ENCODE measurements around the gene ZNF385B.

The ZNF385B gene

DNA sequence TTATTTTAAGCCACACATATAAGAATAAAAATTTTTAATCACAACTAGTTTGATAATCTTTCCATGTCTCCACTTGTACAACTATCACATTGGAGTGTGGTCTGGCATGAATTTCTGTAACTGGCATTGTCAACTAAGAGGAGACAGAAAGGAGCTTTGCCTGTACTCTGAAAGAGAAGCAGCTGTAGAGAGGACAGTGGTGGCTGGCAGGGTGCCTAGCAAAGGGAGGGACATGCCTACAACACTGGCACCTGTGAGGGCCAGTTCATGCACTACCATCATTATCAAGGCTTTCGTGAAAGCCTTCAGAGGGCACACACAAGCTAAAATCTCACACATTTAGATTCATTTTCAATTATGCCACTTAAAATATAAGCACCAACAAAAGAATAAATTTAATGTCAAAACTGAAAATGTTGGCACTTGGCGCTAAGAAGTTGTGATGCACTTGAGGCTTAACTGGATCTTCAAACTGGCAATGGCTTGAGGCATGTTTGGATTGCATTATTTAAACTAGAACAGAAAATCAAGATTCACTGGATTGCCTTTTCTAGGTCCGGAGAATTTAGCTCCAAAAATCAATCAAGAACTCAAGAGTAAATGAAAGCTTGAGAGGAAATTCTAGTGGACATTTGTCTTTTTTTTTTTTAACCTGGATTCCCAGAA lies 238.6 kb downstream of the ZNF385B start:
- no peak for DNase-seq (ENCODE audit: low spot score)

DNA sequence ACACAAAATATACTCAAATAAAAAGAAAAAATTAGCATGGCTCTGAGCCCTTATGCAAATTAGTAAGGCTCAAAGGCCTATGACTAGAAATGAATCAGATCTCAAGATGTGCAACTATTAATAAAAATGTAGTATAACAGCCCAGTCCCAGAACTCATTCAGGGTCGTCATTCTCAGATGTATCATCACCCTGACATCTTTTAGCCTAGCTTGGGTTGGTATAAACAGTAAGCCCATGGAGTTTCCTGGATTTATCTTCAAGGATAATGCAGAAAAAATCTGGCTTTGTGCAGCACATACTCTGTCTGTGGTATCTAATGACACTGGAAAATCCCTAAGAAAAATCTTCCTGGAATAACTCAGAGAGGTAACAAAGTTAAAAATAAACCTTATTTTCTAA lies 239.3 kb downstream of the ZNF385B start:
- peak; percentile 19 for DNase-seq (ENCODE audit: low spot score)

DNA sequence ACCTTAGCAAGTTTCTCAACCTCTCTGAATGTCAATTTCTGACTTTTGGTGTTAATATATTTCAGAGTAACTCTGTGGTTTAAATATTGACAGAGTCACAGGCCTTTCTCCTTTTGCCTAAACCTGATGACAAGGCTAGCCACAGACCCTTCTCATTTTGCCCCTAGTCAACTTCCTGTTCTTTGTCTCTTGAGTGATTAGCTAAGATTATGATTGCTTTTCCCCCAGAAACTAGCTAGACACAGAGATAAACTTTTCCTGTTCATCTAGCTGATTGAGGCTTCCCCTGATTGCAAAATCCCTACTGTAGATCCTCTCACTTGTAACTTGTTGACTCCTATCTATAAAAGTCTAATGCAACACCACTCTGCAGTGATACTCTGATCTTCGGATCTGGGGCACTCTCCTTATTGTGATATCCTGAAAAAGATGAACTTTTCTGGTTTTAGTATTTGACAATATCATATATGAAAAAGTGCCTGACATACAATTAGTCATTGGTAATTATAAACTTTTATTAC lies 241.4 kb downstream of the ZNF385B start:
- no peak for DNase-seq (ENCODE audit: low spot score)

DNA sequence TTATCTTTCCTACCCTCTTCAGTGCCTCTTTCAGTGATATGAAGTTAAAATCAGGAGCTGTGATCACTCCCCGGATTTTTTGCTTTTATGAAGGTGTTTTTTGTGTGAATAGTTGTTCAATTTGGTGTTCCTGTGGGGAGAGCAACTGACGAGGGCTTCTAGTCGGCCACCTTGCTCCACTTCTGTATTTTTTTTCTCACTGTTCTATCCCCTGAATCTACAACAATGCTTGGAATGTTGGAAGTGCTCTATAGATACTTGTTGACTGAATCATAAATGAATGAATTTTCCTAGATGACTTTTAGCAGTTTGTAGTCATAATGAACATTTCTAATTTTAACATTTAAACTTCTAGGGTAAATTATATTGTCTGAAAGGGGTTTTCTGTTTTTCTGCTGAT lies 247.3 kb downstream of the ZNF385B start:
- DNase-seq (ENCODE audit: low spot score) = peak; percentile 24

DNA sequence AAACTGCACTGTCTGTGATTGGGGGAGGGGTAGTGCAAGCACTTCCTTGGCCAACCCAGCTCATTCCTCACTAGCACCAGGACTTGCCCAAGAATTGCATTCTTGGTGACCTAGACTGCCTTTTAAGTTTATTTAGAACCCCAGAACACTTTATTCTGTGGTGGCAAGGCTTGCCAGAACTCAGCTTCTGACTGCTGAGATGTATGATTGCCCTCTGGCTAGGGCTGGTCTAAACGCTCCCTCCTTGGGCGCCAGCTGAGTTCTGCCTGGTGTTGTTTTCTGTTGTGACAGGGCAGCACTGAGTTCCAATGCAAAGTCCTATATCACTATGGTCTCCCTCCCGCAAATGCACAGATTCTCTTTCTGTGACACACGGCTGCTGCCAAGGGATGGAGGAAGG lies 247.7 kb downstream of the ZNF385B start:
- peak; percentile 54 for DNase-seq (ENCODE audit: low spot score)

DNA sequence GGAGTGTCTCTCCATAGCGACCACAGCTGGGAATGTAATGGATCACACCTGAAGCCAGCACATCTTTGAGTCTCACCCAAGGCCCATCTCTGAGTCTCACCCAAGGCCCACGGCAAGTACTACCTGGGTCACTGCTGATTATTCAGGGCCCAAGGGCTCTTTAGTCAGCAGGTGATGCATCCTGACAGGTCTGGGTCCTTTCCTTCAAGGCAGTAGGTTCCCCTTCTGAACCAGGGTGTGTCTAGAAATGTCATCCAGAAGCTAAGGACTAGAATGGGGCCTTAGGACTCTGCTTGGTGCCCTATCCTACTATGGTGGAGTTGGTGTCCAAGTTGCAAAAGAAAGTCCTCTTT lies 248.1 kb downstream of the ZNF385B start:
- DNase-seq (ENCODE audit: low spot score) = no peak

DNA sequence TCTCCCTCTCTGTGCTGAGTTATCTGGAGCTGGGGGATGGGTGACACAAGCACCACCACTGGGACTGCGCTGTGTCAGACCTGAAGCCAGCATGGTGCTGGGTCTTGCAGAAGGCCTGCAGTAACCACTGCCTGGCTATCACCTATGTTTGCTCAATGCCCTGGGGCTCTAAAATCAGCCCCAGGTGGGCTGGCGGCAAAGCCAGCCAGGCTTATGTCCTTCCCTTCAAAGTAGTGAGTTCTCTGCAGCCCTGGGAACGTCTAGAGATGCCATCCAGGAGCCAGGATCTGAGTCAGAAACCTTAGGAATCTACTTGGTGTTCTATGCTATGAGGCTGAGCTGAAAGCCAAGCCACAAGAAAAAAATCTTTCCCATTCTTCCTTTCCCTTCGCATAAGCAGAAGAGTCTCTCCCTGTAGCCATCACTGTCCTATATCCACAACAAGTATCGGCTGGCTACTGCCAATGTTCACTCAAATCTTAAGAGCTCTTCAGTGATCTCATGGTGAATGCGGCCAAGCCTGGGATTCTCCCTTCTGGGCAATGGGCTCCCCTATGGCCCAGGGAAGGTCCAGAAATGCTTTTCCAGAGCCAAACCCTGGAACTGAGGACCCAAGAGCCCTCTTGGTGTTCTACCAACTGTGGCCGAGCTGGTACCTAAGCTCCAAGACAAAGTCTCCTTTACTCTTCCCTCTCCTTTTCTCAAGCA lies 248.7 kb downstream of the ZNF385B start:
- no peak for DNase-seq (ENCODE audit: low spot score)

DNA sequence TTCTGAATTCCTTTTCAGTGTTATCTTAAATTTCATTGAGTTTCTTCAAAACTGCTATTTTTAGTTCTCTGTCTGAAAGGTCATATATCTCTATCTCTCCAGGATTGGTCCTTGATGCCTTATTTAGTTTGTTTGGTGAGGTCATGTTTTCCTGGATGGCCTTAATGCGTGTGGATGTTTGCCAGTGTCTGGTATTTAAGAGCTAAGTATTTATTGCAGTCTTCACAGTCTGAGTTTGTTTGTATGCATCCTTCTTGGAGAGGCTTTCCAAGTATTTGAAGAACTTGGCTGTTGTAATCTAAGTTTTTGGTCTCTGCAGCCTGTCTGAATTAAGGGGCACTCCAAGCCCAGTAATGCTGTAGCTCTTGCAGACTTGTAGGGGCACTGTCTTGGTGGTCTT lies 249.3 kb downstream of the ZNF385B start:
- peak; percentile 35 for DNase-seq (ENCODE audit: low spot score)

DNA sequence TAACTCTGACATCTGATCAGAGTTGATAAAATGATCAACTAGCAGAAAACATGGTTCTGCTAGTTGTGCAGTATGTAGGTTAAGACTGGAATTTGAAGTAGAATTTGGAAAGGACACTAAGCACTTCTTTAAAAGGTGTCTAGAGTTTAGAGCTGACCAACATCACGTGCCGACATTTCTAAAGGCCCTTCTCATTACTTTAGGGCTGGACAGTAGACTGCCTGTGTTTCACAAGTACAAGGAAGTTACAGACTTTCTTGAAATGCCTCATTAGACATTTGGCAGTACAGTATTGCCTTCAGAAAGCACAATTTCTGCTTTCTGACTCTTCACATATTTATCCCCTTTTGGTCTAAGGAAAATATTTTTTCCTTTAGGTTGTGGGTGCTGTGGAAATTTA lies 255.3 kb downstream of the ZNF385B start:
- DNase-seq (ENCODE audit: low spot score) = no peak

DNA sequence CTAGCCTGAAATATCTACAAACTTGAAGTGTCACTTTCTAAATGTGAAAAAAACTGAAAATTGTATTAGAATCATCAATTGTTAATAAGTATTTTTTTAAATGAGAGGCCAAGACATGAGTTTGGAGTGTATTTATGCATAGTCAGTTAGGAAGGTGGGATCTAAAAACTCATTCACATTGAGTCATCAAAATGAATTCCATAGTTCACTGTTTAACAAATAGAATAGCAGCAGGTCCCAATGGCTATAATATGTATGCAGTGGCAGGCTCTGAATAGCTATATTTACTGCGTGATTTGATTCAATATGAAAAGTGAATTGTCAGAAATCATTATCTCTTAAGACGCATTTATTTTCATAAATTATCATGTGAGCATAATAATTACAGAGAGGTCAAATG lies 256.1 kb downstream of the ZNF385B start:
- no peak for DNase-seq (ENCODE audit: low spot score)

DNA sequence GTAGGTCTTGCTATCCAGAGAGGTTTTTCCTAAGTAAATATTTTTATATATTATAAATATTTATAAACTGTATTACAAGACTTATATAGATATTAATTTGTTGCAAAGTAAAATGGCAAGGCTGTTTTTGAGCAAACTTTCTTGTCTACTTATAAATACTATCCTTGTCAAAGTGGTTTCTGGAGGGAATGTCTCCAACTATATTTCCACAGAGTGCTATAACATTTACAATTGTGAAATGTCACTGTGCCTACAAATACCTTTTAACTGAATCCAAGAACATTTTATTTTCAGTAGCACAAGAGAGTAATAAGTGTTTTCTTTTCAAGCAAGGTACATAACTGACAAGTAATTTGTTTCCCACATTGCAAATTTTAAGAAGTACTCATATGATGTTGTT lies 256.8 kb downstream of the ZNF385B start:
- no peak for DNase-seq (ENCODE audit: low spot score)

DNA sequence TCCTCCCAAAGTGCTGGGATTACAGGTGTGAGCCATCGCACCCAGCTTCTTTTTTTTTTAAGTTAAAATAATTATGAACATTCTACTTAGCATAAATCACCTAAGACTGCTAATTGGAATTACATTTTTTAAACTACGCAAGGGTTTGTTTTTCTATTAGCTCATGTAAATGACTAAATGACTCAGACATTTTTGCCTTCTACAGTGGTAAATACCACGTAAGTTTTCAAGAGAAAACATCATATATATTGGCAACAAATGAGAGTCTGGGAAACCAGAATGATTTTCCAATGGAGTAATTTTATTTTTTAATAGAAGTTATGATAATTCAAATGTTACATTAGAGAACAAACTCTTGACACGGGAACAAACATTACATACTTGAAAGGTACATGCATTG lies 259.0 kb downstream of the ZNF385B start:
- DNase-seq (ENCODE audit: low spot score) = no peak

DNA sequence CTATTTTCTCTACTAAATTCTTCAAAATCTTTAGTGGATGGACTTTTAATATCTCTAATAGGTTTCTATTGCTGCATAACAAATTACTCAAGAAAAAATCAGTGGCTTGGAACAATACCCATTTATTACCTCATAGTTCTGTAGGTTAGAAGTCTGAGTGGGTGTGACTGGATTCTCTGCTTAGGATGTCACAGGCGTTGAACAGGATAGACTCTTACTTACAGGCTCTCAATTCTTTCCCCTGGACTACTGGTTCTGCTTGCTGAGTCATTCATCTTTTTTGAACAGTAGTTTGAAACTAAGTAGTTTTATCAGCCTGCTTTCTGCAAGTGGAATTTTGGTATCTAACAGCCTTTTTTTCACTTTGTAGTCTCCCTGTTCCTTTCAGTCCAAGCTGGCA lies 265.4 kb downstream of the ZNF385B start:
- DNase-seq (ENCODE audit: low spot score) = peak; percentile 15

DNA sequence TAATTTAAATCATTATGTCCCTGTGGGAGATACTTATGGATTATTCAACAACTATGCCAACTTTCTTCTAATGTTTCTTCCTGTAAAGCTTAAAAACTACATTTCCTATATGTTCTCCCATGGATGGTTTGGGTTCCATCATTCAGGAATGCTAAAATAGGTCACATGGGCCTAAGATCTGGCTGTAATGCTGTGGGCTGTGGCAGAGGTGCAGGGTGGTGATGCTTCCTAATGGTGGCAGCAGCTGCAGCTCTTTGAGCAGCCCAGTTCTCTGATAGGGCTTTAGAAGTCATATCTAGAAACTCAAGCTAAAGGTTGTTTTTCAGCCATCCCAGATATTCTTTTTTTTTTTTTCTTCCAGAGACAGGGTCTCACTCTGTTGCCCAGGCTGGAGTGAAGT lies 266.1 kb downstream of the ZNF385B start:
- DNase-seq (ENCODE audit: low spot score) = no peak

DNA sequence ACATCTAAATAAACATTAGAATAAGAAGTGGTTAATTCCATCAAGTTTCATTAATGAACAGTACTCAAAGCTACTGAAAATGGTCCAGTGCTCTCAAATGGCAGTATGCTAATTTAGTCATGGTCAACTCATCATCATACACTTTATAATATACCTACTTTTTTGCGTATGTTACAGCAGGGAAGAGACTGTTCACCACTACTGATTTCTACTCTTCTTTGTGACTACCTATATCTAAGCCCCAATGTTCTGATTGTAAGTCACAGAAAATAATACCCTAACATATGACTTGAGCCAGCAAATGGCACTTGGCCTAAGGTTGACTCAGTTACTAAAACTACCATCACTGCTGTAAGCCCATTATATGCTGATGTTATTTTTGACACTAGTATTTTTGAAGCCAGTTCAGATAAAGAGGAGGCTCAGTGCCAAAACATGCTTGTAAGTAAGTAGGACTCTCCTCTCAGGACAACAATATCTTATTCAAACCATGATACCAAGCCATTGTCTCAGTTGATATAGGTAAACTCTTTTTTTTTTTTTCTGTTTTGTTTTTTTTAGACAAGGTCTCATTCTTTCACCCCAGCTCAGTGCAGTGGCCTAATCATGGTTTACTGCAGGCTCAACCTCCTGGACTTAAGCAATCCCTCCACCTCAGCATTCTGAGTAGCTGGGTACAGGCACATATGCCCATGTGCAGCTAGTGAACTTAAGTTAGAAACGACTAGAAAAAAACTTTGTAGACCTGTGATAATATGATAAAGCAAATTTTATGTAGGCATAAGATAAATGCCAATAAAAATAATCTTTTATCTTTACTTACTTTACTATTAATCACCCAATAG lies 266.9 kb downstream of the ZNF385B start:
- DNase-seq (ENCODE audit: low spot score) = no peak

DNA sequence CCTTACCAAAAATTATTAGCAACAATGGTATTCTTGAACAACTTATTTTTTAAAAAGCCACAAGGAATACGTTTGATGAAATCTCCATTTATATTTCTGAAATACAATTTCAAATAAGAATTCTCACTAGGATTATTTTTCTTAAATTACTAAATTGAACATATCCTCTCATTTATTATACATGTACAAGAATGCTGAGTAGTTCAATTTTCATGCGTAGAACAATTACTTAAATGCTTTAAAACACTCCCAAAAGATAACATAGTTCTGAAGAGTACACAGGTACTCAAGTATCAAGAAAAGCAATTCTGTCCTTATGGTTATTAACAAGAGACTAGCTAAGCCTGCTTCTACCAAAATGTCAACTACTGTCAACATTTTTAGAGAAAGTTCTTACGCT lies 268.1 kb downstream of the ZNF385B start:
- DNase-seq (ENCODE audit: low spot score) = no peak

DNA sequence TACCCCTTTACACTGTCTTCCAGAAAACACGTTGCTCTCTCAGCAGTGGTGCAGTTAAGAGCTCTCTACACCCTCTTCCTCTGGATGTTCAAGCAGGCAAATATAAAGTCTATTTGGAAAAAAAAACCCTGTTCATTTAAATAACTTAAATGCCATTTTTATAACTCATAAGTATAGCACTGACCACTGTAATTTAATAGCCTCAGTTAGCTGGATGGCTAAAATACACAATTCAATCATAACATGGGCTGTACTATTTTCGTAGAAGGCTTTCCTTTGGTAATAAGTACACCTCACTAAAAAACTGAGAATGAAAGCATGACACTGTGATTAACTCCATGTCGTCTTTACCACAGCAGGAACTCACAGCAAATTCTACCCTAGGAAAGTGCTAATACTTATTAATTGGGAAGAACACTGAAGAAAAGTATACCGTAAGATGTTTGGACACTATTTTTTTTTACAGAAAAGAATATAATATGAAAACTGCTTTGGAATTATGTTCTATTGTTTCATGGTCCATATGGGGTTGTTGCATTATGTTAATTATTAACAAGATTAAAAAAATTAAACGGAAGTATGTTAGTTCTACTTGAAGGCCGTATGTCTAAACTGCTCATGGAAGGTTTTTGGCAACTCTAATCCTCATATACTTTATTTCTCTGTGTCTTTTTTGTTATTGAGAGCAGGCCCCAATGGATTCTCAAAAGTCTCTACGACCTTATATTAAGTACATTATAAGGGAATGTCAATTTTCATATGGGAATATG lies 269.1 kb downstream of the ZNF385B start:
- peak; percentile 36 for DNase-seq (ENCODE audit: low spot score)

DNA sequence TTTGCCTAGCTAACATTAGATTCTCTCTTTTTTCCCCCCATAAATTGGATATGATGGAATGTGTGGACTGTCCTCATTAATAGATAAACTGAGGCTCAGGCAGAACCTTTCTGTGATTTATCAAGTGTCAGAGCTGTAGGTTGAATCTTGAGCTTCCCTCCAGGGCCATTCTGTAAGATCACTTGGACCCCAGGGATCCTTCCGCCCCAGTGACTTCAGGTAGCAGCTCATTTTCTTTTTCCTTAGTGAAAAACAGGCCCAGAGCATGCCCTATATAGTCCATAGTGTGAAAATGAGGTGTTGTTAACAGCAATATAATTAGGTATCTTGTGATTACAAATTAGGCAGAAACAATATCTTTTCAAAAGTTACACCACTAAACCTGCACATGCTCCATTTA lies 269.7 kb downstream of the ZNF385B start:
- DNase-seq (ENCODE audit: low spot score) = no peak

DNA sequence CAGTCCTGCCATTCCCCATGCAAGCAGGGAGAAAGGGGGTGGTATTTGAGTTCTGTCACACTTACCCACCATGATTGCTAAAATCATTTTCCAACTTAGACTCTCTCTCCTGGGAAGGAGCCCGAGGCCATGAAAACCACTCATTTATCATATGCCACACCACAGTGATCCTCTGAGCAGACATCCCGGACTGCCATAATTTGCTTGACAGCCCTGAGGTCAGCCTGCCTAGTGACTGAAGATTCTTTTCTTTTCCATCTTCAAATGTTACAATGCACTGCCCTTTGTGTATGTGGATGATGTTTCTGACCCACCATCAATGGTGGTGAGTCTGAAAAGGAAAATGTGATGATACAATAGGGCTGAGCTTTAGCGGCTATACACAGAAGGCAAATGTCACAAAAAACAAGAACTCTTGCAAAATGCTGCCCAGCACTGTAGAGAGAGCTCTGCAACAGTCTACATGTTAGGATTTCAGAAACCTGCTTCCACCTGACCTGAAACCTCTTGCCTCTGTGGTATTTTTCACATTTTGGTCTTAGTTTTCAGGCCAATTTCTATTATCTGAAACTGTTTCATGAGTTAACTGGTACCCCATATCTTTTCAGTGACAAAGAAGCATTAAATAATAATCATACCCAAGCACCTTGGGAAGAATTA lies 272.8 kb downstream of the ZNF385B start:
- DNase-seq (ENCODE audit: low spot score) = no peak

DNA sequence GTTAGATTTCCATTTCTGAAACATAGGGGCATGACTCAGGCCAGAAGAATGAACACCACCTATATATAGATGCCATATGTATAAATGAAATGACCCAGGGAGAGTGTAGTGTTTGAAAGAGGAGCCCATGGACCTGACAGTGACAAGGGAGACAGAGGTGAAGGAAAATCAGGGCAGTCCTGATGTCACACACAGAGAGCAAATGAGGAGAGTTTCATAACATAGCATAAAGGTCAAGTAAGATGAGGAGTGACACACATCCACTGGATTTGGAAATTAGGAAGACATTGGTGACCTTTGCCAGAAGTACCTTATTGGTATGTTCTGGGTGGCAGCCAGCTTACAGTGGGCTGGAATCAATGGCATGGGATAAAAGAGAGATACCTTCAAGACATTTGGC lies 276.7 kb downstream of the ZNF385B start:
- DNase-seq (ENCODE audit: low spot score) = no peak

DNA sequence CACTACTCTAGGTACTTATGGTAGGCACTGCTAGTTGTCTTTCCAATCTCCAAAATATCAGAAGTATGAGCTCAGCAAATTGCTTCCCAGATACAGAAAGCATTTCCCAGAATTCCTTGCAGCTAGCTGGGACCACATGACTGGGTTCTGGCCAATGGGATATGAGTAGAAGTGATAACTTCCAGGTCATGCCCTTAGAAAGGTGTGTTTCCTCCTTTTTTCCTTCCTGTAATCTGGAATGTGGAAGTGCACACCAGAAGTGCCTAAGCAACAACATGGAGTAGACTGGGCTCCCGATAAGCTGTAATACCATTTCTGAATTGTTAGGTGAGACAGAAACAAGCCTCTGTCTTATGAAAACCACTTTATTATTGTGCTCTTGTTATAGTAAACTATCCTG lies 279.8 kb downstream of the ZNF385B start:
- no peak for DNase-seq (ENCODE audit: low spot score)

Measured in AG20443 (cell line).